OCI-LY7 (cell line): ENCODE results near the gene CRMP1. TPM values are rescaled to one million over a fixed set of nuclear protein-coding genes. Genes with fewer than 3 reads are reported as not detected.

Source experiments
- BruUV-seq: library from RNA; stranded (reverse); fragments of 400-500 nt; replicated peaks from 2 replicates; lab custom pipeline; 2021; lab: Mats Ljungman, UMichigan
- CTCF ChIA-PET: fragments of 300-600 bp; sonication (Branson Sonifier 250); formaldehyde crosslinking; loops from one replicate; lab custom pipeline; 2022; ENCODE audit warnings: antibody characterized with exemption; ENCODE audit not compliant: unreplicated experiment; lab: Charles Lee
- POLR2A ChIA-PET: fragments of 300-600 bp; sonication (Branson Sonifier 250); formaldehyde crosslinking; loops from one replicate; lab custom pipeline; 2022; ENCODE audit warnings: antibody characterized with exemption; lab: Charles Lee
- DNase-seq: peaks from one replicate; pipeline ENCODE4 v3.0.0-alpha.2; 2015; ENCODE audit warnings: low spot score
- H2AFZ ChIP-seq: fragments of 200-600 bp; sonication (generic), shearing (Covaris generic); 2 replicates; pipeline ENCODE4 v1.6.1; 2014; ENCODE audit warnings: mild to moderate bottlenecking, antibody characterized with exemption, low read length, moderate library complexity
- H3K27ac ChIP-seq: fragments of 200-600 bp; sonication (generic); 2 replicates; pipeline ENCODE4 v1.5.1; 2014; ENCODE audit warnings: mixed run types, low read depth, mild to moderate bottlenecking, moderate library complexity, low read length, inconsistent platforms; ENCODE audit not compliant: poor library complexity, severe bottlenecking
- H3K36me3 ChIP-seq: fragments of 200-600 bp; sonication (generic); 2 replicates; pipeline ENCODE4 v1.6.1; 2014; ENCODE audit warnings: mild to moderate bottlenecking, antibody characterized with exemption, low read length, moderate library complexity, mixed read lengths; ENCODE audit not compliant: insufficient read depth
- H3K4me1 ChIP-seq: fragments of 200-600 bp; sonication (generic); 2 replicates; pipeline ENCODE4 v1.5.1; 2014; ENCODE audit warnings: mild to moderate bottlenecking, low read length; ENCODE audit not compliant: insufficient read depth, poor library complexity, severe bottlenecking
- H3K4me2 ChIP-seq: fragments of 200-600 bp; sonication (generic); 2 replicates; pipeline ENCODE4 v1.6.1; 2014; ENCODE audit warnings: mild to moderate bottlenecking, low read length
- H3K4me3 ChIP-seq: fragments of 200-600 bp; sonication (generic); 2 replicates; pipeline ENCODE4 v1.5.1; 2014; ENCODE audit warnings: mild to moderate bottlenecking, low read depth, low read length; ENCODE audit not compliant: poor library complexity, severe bottlenecking
- H3K79me2 ChIP-seq: fragments of 200-600 bp; sonication (generic); 2 replicates; pipeline ENCODE4 v1.6.1; 2016; ENCODE audit warnings: low read depth, mild to moderate bottlenecking, low read length, moderate library complexity, mixed read lengths; ENCODE audit not compliant: insufficient read depth
- H3K9me2 ChIP-seq: fragments of 200-600 bp; sonication (generic); 2 replicates; pipeline ENCODE4 v1.6.1; 2016; ENCODE audit warnings: mild to moderate bottlenecking, low read length, mixed read lengths; ENCODE audit not compliant: insufficient read depth
- H3K9me3 ChIP-seq: fragments of 200-600 bp; sonication (generic); 2 replicates; pipeline ENCODE4 v1.6.1; 2014; ENCODE audit warnings: mild to moderate bottlenecking, mixed run types, low read length, mixed read lengths
- H4K20me1 ChIP-seq: fragments of 200-600 bp; sonication (generic); 2 replicates; pipeline ENCODE4 v1.6.1; 2014; ENCODE audit warnings: mild to moderate bottlenecking, antibody characterized with exemption, low read length, moderate library complexity, mixed read lengths; ENCODE audit not compliant: insufficient read depth
- CTCF ChIP-seq: fragments of 200-600 bp; sonication (generic); conservative IDR thresholded peaks from 2 replicates; pipeline ENCODE4 v1.5.1; 2014; ENCODE audit warnings: mild to moderate bottlenecking, antibody characterized with exemption, low read length, moderate library complexity, mixed read lengths
- EZH2phosphoT487 ChIP-seq: fragments of 200-600 bp; sonication (generic); IDR thresholded peaks from 2 replicates; pipeline ENCODE4 v1.6.1; 2018; ENCODE audit warnings: low read depth, borderline replicate concordance, mild to moderate bottlenecking, mixed run types, antibody characterized with exemption, low read length, moderate library complexity, mixed read lengths
- intact Hi-C: fragments of 100-400 bp; cut with micrococcal nuclease; formaldehyde crosslinking; loops from one replicate; pipeline ENCODE4 v1.10.0; 2022; ENCODE audit not compliant: unreplicated experiment
- total RNA-seq, 2 experiments: library from RNA; depleted of rRNA in 1 of 2; stranded (reverse); fragments of >200 nt in 1 of 2; shearing (Covaris generic) in 1 of 2; gene quantifications; 2 replicates each; pipeline ENCODE4 v1.2.3, GENCODE V29; 2014 to 2022

The CRMP1 gene
- total RNA-seq, 2 experiments from 2014 or later = not detected

- TF ChIP-seq EZH2phosphoT487 (no peak), CTCF (no peak)
Measured at GRCh38 chr4:5887361-5888221, 5.3 kb downstream of the CRMP1 start.

GRCh38 chr4:5887011-5887360 lies 5.9 kb downstream of the CRMP1 start:
- BruUV-seq = no TSS peak
- ChIA-PET CTCF (no interaction called here), POLR2A (no interaction called here)
- Histone ChIP-seq H3K4me1 (no peaks in the 10 kb centered on the region), H3K79me2 (no peaks in the 10 kb centered on the region), H3K9me2 (no peaks in the 10 kb centered on the region), H3K9me3 (no peaks in the 10 kb centered on the region), H3K4me2 (no peak overlapping the region), H3K4me3 (no peak overlapping the region), H3K36me3 (no peaks in the 10 kb centered on the region), H3K27ac (no peak overlapping the region), H2AFZ (no peak overlapping the region), H4K20me1 (no peaks in the 10 kb centered on the region)
- no peak for DNase-seq
- intact Hi-C loops = no loop called here
- TF ChIP-seq CTCF (no peak), EZH2phosphoT487 (no peak)

More at GRCh38 chr4:5887361-5888221, 5.3 kb downstream of the CRMP1 start:
- intact Hi-C loops = no loop called here
- Histone ChIP-seq H3K36me3 (no peaks in the 10 kb centered on the region), H3K4me1 (no peaks in the 10 kb centered on the region), H3K9me3 (no peaks in the 10 kb centered on the region), H3K79me2 (no peaks in the 10 kb centered on the region), H3K4me2 (no peak overlapping the region), H3K4me3 (no peak overlapping the region), H3K27ac (no peak overlapping the region), H2AFZ (no peak overlapping the region), H4K20me1 (no peaks in the 10 kb centered on the region), H3K9me2 (no peaks in the 10 kb centered on the region)
- BruUV-seq = no TSS peak
- CTCF ChIA-PET = no interaction called here
- POLR2A ChIA-PET = no interaction called here
- no peak for DNase-seq

- Histone ChIP-seq H2AFZ (no peak overlapping the region), H3K79me2 (no peaks in the 10 kb centered on the region), H3K4me3 (no peak overlapping the region), H3K36me3 (no peaks in the 10 kb centered on the region), H3K27ac (no peak overlapping the region), H3K4me1 (no peaks in the 10 kb centered on the region), H3K4me2 (no peak overlapping the region), H4K20me1 (no peaks in the 10 kb centered on the region), H3K9me2 (no peaks in the 10 kb centered on the region), H3K9me3 (no peaks in the 10 kb centered on the region)
- DNase-seq = no peak
- no peak for TF ChIP-seq EZH2phosphoT487
- ChIA-PET CTCF (no interaction called here), POLR2A (interaction anchor here (0.6 kb wide), 1 partner anchor 160 kb away, joined by 3 read pairs; no protein-coding TSS in a partner anchor)
- BruUV-seq = no TSS peak
- intact Hi-C loops = no loop called here
Measured at GRCh38 chr4:5885733-5886132, 7.2 kb downstream of the CRMP1 start.
